ENCODE measurements around the gene C2CD2L. TPM values are rescaled to one million over a fixed set of nuclear protein-coding genes. Genes with fewer than 3 reads are reported as not detected.
A peak's percentile ranks its signal among the peaks of the same experiment; 100 is the strongest.

C2CD2L gene
- total RNA-seq, 1 experiment from 2014 or later: 6.4 TPM

DNA sequence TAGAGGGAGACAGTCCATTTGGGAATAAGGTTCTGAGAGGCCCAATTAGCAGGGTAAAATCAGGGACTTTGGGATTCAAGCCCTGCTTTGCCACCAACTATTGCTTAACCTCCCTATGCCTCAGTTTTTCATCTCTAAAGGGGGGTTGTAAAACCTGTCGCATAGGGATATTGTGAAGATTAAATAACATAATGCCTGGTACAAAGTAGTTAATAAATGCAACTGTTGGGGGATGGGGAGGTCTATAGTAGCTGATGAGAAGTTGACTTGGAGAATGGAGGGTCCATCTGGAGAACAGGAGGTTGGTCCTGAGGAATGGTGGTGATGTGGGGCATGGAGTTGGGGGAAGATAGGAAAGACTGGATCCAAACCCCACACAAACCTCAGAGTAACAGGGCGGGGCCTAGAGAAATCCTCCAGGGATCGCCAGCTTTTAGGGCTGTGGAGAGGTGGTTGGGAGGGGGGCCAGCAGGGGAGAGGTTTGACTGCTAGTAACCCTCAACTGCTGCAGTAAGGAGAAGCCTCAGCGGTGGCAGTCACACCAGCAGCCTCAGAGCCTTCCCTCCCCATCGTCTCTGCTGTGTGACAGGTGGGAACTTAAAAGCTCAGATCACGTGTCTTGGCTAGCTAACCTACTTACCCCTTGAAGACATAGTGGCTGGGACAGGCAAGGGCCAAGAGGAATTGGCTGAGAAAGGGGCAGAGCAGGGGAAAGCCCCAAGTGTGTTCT, 40.6 kb downstream of the C2CD2L start:
- Mint-ChIP-seq H3K4me3 (peak overlapping the region; percentile 77), H3K27ac (no peak overlapping the region), H3K36me3 (no peaks in the 10 kb centered on the region), H3K9me3 (no peaks in the 10 kb centered on the region), H3K4me1 (peaks cover 25% of the 10 kb centered on the region), H3K27me3 (ENCODE audit: low read depth) (peaks cover 66% of the 10 kb centered on the region)
- TF ChIP-seq SOX15 (CRISPR knock-in tag; IDR thresholded peaks at IDR 0.05) (no peak), FOXJ3 (CRISPR knock-in tag; IDR thresholded peaks at IDR 0.05; ENCODE audit: borderline replicate concordance) (no peak), ATF1 (CRISPR knock-in tag; IDR thresholded peaks at IDR 0.05) (no peak), OVOL2 (CRISPR knock-in tag; IDR thresholded peaks at IDR 0.05; ENCODE audit: borderline replicate concordance) (no peak), GTF2I (CRISPR knock-in tag; conservative IDR thresholded peaks at IDR 0.05) (no peak), TP53 (CRISPR knock-in tag; IDR thresholded peaks at IDR 0.05) (no peak), CBFB (CRISPR knock-in tag; IDR thresholded peaks at IDR 0.05; ENCODE audit: low read depth) (no peak), CREM (CRISPR knock-in tag; IDR thresholded peaks at IDR 0.05) (no peak), IRF2 (CRISPR knock-in tag; IDR thresholded peaks at IDR 0.05; ENCODE audit: borderline replicate concordance, low read depth) (no peak), SMAD3 (CRISPR knock-in tag; IDR thresholded peaks at IDR 0.05; ENCODE audit: borderline replicate concordance) (no peak), ETV6 (CRISPR knock-in tag; IDR thresholded peaks at IDR 0.05) (no peak), TEAD1 (CRISPR knock-in tag; IDR thresholded peaks at IDR 0.05) (no peak)
- TF ChIP-seq, protein P1, sequence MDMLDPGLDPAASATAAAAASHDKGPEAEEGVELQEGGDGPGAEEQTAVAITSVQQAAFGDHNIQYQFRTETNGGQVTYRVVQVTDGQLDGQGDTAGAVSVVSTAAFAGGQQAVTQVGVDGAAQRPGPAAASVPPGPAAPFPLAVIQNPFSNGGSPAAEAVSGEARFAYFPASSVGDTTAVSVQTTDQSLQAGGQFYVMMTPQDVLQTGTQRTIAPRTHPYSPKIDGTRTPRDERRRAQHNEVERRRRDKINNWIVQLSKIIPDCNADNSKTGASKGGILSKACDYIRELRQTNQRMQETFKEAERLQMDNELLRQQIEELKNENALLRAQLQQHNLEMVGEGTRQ (CRISPR knock-in tag; IDR thresholded peaks at IDR 0.05): peak; percentile 78
- TF ChIP-seq, protein P2, sequence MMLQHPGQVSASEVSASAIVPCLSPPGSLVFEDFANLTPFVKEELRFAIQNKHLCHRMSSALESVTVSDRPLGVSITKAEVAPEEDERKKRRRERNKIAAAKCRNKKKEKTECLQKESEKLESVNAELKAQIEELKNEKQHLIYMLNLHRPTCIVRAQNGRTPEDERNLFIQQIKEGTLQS (CRISPR knock-in tag; conservative IDR thresholded peaks at IDR 0.05): no peak
- TF ChIP-seq, protein P3, sequence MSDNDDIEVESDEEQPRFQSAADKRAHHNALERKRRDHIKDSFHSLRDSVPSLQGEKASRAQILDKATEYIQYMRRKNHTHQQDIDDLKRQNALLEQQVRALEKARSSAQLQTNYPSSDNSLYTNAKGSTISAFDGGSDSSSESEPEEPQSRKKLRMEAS (CRISPR knock-in tag; IDR thresholded peaks at IDR 0.05): 0 out of 2 replicates have a peak, but pooled peaks have one; percentile 61
- TF ChIP-seq, protein P4, sequence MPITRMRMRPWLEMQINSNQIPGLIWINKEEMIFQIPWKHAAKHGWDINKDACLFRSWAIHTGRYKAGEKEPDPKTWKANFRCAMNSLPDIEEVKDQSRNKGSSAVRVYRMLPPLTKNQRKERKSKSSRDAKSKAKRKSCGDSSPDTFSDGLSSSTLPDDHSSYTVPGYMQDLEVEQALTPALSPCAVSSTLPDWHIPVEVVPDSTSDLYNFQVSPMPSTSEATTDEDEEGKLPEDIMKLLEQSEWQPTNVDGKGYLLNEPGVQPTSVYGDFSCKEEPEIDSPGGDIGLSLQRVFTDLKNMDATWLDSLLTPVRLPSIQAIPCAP (CRISPR knock-in tag; IDR thresholded peaks at IDR 0.05): no peak
- TF ChIP-seq, protein P5, sequence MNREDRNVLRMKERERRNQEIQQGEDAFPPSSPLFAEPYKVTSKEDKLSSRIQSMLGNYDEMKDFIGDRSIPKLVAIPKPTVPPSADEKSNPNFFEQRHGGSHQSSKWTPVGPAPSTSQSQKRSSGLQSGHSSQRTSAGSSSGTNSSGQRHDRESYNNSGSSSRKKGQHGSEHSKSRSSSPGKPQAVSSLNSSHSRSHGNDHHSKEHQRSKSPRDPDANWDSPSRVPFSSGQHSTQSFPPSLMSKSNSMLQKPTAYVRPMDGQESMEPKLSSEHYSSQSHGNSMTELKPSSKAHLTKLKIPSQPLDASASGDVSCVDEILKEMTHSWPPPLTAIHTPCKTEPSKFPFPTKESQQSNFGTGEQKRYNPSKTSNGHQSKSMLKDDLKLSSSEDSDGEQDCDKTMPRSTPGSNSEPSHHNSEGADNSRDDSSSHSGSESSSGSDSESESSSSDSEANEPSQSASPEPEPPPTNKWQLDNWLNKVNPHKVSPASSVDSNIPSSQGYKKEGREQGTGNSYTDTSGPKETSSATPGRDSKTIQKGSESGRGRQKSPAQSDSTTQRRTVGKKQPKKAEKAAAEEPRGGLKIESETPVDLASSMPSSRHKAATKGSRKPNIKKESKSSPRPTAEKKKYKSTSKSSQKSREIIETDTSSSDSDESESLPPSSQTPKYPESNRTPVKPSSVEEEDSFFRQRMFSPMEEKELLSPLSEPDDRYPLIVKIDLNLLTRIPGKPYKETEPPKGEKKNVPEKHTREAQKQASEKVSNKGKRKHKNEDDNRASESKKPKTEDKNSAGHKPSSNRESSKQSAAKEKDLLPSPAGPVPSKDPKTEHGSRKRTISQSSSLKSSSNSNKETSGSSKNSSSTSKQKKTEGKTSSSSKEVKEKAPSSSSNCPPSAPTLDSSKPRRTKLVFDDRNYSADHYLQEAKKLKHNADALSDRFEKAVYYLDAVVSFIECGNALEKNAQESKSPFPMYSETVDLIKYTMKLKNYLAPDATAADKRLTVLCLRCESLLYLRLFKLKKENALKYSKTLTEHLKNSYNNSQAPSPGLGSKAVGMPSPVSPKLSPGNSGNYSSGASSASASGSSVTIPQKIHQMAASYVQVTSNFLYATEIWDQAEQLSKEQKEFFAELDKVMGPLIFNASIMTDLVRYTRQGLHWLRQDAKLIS (CRISPR knock-in tag; IDR thresholded peaks at IDR 0.05; ENCODE audit: borderline replicate concordance): no peak
- TF ChIP-seq, protein P6, sequence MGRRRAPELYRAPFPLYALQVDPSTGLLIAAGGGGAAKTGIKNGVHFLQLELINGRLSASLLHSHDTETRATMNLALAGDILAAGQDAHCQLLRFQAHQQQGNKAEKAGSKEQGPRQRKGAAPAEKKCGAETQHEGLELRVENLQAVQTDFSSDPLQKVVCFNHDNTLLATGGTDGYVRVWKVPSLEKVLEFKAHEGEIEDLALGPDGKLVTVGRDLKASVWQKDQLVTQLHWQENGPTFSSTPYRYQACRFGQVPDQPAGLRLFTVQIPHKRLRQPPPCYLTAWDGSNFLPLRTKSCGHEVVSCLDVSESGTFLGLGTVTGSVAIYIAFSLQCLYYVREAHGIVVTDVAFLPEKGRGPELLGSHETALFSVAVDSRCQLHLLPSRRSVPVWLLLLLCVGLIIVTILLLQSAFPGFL (CRISPR knock-in tag; IDR thresholded peaks at IDR 0.05; ENCODE audit: borderline replicate concordance): no peak
- TF ChIP-seq, protein P7, sequence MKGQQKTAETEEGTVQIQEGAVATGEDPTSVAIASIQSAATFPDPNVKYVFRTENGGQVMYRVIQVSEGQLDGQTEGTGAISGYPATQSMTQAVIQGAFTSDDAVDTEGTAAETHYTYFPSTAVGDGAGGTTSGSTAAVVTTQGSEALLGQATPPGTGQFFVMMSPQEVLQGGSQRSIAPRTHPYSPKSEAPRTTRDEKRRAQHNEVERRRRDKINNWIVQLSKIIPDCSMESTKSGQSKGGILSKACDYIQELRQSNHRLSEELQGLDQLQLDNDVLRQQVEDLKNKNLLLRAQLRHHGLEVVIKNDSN (CRISPR knock-in tag; IDR thresholded peaks at IDR 0.05): peak; percentile 77; the same call in 1 of the 2 replicates
- TF ChIP-seq, protein P8, sequence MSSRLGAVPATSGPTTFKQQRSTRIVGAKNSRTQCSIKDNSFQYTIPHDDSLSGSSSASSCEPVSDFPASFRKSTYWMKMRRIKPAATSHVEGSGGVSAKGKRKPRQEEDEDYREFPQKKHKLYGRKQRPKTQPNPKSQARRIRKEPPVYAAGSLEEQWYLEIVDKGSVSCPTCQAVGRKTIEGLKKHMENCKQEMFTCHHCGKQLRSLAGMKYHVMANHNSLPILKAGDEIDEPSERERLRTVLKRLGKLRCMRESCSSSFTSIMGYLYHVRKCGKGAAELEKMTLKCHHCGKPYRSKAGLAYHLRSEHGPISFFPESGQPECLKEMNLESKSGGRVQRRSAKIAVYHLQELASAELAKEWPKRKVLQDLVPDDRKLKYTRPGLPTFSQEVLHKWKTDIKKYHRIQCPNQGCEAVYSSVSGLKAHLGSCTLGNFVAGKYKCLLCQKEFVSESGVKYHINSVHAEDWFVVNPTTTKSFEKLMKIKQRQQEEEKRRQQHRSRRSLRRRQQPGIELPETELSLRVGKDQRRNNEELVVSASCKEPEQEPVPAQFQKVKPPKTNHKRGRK (CRISPR knock-in tag; IDR thresholded peaks at IDR 0.05; ENCODE audit: borderline replicate concordance): 0 out of 2 replicates have a peak, but pooled peaks have one; percentile 62
- peak; percentile 15 for ATAC-seq
- no peak for DNase-seq (ENCODE audit: low spot score)
- CTCF ChIA-PET: interaction anchor here (0.6 to 2.7 kb wide), 8 partner anchors 13 to 233 kb away, joined by 3 to 10 read pairs (median 4); partner anchors contain the start of genes CBL, DPAGT1 and HINFP
- POLR2A ChIA-PET: interaction anchor here (0.5 kb wide), 1 partner anchor 15 kb away, joined by 5 read pairs; no protein-coding TSS in a partner anchor
